SKM-1 (cell line): Measurements from ENCODE around the gene DNER.
"Not testable (repeated sequence)": the region's sequence is repeated elsewhere in the genome, so short reads cannot be mapped to it uniquely, and the experiment has no call there.

ENCODE experiments used
- DNase-seq: peaks from one replicate; lab custom pipeline; 2025; ENCODE audit not compliant: unreplicated experiment; lab: John Stamatoyannopoulos, UW

DNER gene

GRCh38 chr2:229627728-229628127 lies 86.6 kb downstream of the DNER start:
- DNase-seq = no peak

DNA sequence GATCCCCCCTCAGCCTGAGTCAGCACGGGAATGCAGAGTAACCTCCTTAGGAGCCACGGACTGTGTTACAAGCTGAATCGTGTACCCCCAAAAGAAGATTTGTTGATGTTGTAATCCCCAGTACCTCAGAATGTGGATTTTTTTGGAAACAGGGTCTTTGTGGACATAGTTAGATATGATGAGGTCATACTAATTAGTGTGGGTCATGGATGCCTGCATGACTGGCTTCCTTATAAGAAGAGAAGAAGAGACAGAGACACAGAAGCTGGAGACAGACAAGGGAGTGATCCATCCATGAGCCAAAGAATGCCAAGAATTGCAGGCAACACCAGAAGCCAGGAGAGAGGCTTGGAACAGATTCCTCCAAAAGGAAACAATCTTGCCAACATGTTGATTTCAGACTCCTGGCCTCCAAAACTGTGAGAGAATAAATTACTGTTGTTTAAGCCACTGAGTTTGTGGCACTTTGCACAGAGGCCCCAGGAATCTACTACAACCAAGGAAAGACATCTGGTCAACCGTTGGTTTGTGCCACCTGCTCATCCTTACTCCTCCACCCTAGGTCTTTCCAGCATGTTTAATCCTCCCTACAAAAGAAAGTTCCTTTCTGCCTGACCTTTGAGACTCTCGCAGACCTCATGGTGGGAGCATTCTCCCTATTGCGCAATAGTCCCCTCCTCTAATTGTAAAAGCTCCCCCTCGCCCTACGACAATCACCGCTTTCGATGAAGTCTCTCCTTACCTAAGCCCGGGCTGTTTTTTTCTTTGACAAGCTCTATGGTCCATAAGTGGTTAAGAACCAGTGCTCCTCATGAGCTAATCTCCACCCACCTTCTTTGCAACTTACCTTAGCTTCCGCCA lies 91.6 kb downstream of the DNER start:
- DNase-seq = no peak

DNA sequence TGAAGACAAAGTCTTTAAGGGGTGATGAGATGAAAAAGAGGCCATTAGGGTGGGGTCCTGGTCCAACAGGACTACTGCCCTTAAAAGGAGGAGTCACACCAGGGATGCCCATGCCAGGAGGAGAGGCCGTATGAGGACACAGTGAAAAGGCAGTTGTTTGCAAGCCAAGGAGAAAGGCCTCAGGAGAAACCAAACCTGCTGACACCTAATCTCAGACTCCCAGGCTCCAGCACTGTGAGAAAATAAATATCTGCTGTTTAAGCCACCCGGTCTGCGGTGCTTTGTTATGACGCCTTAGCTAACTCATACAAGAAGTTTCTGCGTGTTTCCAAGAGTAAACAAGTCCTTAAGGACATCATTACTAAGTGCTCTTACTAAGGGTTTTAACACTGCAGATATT lies 93.6 kb downstream of the DNER start:
- DNase-seq = no peak

DNA sequence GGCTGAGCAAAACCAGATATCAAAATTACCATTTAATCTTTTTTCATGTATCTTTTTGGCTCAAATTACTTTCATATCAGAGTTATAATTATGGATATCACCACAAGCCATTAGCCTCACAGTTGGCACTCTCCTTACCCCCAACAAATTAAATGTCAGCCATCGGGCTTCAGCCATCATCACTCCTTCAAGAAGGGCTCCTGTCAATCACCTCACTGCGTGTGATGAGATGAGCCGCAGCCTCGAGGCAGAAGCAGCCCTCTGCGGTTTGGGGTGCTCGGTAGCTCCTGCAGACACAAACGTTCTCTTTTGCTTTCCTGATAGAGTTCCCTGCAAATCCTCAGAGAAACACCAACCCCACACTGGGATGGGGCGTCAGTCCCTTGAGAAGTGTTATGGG lies 94.1 kb downstream of the DNER start:
- DNase-seq = no peak

- no peak for DNase-seq
Observed at GRCh38 chr2:229616433-229616832, 97.9 kb downstream of the DNER start.

GRCh38 chr2:229614021-229614420 lies 100.3 kb downstream of the DNER start:
- not testable (repeated sequence) for DNase-seq

DNA sequence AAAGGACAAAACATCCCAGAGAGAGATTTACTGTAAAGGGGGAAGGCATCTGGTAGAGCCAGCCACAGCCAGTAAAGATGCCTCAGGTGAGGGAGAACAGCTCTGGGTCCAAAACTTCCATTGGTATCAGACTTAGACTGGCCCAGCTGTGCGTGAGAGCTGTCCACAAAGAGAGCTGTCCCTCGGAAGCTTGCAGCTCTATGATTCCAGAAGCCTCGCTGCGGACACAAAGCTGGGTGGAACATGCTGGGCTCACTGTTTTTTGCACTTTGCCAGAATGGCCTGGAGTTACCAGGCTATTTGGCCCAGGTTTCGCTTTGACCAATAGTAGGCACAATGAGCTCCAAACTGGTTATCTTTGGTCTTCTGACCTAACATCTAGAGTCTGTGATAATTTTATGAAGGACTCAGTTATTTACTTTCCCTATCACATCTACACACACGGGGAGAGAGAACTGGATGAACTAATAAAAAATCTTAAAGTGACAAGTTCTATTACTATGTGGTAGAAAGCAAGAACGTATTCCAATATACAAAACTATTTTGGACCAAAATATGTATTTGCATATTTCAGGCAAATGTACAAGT lies 101.9 kb downstream of the DNER start:
- DNase-seq = no peak

GRCh38 chr2:229611360-229611759 lies 103.0 kb downstream of the DNER start:
- no peak for DNase-seq

- DNase-seq = no peak
Observed at GRCh38 chr2:229610872-229611271, 103.5 kb downstream of the DNER start.

- DNase-seq = no peak
Observed at GRCh38 chr2:229610333-229610732, 104.0 kb downstream of the DNER start.

DNA sequence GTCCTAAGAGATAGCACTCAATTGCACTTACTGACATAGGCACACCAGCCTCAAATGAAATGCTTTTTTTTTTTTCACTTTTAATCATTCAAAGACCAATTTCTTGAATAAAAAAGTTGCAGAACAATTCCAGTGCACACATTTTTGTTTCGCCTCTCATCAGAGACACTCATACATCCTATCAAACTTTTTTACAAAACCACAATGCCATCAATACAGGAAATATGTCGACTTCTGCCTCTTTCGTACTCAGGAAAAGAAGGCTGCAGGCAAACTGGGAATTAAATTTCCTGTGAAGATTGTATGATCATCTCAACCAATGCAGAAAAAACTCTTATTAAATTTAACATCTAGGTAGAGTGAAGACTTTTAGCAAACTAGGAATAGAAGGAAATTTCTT lies 112.4 kb downstream of the DNER start:
- no peak for DNase-seq

GRCh38 chr2:229601396-229601795 lies 113.0 kb downstream of the DNER start:
- DNase-seq = no peak

DNA sequence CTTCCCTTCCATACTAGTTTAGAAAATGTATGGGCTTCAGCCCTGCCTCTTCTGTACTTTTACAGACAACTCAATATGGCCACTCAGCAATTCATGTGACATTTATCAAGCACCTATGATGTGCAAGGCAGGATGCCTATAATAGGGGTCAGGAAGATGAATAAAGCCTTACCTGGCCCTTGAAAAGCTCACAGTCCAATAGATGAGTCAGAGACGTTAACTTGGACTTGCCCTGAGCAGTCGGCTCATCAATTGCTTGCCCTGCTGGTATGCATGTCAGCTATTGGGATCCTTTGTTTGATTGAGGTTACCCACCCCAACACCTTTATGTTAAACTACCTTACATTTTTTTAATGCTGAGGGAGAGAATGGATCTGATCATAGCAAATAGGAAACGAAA lies 116.1 kb downstream of the DNER start:
- DNase-seq = no peak

- DNase-seq = no peak
Observed at GRCh38 chr2:229596796-229597195, 117.6 kb downstream of the DNER start.

- DNase-seq = no peak
Observed at GRCh38 chr2:229591611-229592010, 122.7 kb downstream of the DNER start.

GRCh38 chr2:229586746-229587705 lies 127.3 kb downstream of the DNER start:
- peak; percentile 31 for DNase-seq

- no peak for DNase-seq
Observed at GRCh38 chr2:229586012-229586411, 128.3 kb downstream of the DNER start.

DNA sequence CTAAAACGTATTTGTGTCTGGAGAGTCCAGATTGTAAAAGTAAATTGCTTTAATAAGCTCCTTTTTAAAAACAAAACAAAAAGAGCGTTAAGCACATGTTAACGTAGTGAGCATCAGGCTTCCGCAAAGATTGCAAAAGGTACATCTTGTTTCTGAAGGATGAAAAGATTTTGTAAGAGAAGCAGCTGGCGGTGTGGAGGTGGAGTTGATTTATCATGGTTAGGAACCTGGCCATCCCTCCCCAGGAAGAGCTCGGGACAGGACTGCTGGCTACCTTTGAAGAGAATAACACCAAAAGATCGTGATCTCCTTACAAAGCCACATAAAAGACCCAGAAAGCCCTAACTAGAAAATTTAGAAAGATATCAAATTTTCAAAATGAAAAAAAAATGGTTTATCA lies 132.2 kb downstream of the DNER start:
- DNase-seq = no peak

DNA sequence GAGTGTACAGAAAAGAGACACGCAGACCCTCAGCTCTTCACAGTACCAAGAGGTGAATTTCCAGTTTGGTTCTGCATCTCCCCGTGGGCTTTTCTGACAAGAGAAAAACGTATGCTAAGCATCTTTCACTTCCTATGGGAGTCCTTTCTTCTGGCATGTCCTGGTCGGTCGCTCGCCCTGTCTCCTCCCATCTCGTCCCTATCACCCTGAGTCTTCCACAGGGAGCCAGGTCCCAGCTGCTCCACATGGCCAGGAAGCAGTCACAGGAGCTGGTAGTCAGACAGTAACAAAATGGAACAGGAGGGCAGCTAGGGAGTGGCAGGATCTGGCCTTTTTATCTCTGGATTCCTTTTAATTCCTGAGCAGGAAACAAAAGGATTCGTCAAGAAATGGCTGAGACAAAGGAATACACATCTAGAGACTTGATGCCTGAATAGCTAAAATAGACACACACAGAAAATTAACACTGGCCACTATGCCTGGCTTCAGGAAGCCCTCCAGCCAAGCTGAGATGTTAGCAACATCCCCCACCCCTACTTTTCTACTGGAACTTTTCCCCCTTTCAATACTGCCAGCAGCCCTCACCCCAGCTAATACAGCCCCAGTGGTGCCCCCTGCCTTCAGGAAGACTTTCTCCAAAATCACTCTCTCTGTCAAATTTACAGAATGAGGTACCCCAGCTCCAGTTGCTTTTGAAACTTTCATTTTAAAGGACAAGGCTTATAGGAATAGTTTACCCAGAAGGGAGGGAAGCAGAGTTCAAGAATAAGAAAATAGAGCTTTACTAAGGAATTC lies 136.1 kb downstream of the DNER start:
- DNase-seq = no peak

DNA sequence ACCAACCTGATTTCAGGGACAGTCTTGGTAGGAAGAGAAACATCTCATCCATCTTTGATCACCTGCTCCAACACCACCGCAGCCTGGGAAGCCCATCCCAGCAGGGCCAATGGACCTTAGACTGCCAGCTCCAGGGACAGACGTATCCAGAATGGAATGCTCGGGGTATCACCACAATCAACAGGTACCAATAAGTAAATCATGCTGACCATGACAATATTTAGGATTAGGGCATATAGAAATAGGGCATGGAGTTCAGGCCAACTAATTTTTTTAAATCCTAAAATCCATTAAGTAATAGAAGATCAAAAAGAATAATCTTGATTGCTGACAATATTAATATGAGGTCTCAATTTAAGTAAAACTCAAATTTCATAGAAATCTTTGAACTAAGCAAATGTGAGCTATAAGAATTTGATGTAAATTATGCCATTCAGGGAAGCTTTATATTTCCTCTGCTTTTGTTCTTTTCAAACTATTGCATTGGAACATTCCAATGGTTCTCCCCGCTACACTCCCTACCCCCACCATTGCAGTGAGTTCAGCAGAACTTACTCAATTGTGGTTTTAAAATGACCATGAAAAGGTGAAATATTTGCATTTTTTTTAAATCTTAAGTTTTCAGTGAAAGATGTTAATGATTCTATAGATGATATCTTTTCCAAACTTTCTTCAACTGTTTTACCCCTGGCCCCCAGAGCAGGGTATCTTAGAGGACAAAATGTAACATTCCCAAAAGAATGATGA lies 138.6 kb downstream of the DNER start:
- no peak for DNase-seq
